Duodenal mucosa (tissue), 2 donors: ENCODE measurements around the gene AGMAT.

ENCODE experiments used
- H3K27ac ChIP-seq: one replicate; pipeline ENCODE4 v1.7.0; 2013; ENCODE audit warnings: low read depth, low read length
- H3K27me3 ChIP-seq, 2 donors: one replicate each; pipeline ENCODE4 v1.7.0; 2013; ENCODE audit warnings: low read length in 2 of 2, control low read depth in 1 of 2; ENCODE audit not compliant: insufficient read depth in 2 of 2, control insufficient read depth in 1 of 2
- H3K36me3 ChIP-seq, 2 donors: one replicate each; pipeline ENCODE4 v1.7.0; 2013; ENCODE audit warnings: low read length in 2 of 2, control low read depth in 1 of 2; ENCODE audit not compliant: insufficient read depth in 2 of 2, control insufficient read depth in 1 of 2
- H3K4me1 ChIP-seq, 2 donors: one replicate each; pipeline ENCODE4 v1.7.0; 2013; ENCODE audit warnings: low read length in 2 of 2, control low read depth in 1 of 2; ENCODE audit not compliant: insufficient read depth in 2 of 2, control insufficient read depth in 1 of 2
- H3K4me3 ChIP-seq, 2 donors: one replicate each; pipeline ENCODE4 v1.7.0; 2013; ENCODE audit warnings: low read length in 2 of 2, low read depth in 1 of 2
- H3K9ac ChIP-seq, 2 donors: one replicate each; pipeline ENCODE4 v1.7.0; 2013; ENCODE audit warnings: low read length in 2 of 2, low read depth in 1 of 2
- H3K9me3 ChIP-seq, 2 donors: one replicate each; pipeline ENCODE4 v1.7.0; 2013; ENCODE audit warnings: low read length in 2 of 2, control low read depth in 1 of 2; ENCODE audit not compliant: control insufficient read depth in 1 of 2

Gene AGMAT

DNA sequence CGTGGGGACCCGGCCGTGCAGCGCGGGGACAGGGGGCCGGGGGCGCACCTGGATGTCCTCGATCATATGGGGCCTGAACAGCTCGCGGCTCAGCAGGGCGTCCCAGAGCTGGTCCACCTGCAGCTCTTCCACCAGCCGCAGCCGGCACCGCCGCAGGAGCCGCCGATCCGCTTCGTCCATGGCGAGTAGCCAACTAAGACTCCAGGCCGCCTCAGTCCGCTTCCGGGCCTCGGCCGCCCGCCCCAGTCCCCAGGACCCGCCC, 60.9 kb downstream of the AGMAT start, which contains the start of gene CASP9:
CASP9 (minus strand) TSS at position 195 of the 262 bp plus-strand sequence; CDS start at position 180, 15 bp downstream.
- H3K9ac ChIP-seq: peak within 1 kb of the TSS; percentile 85 to 88
- H3K4me3 ChIP-seq: peak within 1 kb of the TSS; percentile 90 to 91
- H3K27me3 ChIP-seq: no peaks in the 10 kb centered on the region
- peak within 1 kb of the TSS; percentile 100 for H3K27ac ChIP-seq
- H3K4me1 ChIP-seq: peaks cover 17 to 27% of the 10 kb centered on the region in 2 donors
- H3K36me3 ChIP-seq: no peaks in the 10 kb centered on the region
- H3K9me3 ChIP-seq: no peaks in the 10 kb centered on the region

DNA sequence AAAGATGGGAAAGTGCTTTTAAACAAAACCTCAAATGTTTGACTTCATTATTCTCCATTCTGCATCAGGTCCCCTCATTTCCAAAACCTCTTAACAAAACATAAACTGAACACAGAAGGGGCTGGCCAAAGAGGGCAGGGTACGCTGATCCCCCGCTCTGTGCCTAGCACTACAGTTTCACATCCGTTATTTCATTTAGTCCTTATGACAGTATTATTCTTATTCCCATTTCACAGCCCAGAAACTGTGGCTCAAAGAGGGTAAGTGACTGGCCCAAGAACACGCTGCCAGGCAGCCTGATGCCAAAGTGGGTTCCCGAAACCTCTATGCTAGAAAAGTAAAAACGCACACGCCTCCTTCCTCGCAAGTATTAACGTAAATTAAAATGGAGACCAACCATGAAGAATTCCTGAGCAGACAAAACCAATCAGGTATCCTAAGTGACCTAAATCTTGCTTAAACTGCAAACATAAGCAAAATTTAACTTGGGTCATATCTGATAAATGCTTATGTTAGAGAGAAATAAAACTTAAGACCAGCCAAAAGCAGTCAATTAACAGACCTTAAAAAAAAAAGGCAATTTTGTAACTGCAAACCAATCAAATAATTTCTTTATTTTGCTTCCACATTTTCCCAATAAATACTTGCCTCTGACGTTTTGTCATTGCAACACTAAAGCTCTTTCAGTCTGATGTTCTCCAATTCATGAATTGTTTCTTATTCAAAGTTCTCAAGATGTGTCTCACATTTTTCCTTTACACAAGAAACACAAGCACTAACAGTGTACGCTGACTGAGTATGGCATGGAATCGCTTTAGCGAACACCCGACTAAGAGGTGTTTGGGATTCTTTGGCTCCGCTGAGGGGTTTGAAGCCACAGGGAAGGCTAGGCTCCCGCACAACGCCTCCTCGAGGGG, 61.5 kb downstream of the AGMAT start:
- Histone ChIP-seq H3K27ac (peak overlapping the region; percentile 100), H3K27me3 (no peaks in the 10 kb centered on the region), H3K9me3 (no peaks in the 10 kb centered on the region), H3K36me3 (peaks cover 0 to under 1% of the 10 kb centered on the region in 2 donors), H3K4me1 (peaks cover 17 to 27% of the 10 kb centered on the region in 2 donors), H3K9ac (peak overlapping the region; percentile 78 to 88), H3K4me3 (peak overlapping the region; percentile 73 to 90)

GRCh38 chr1:15522551-15522950, 62.3 kb downstream of the AGMAT start:
- H3K4me3 ChIP-seq: no peak overlapping the region
- H3K9me3 ChIP-seq: no peaks in the 10 kb centered on the region
- H3K4me1 ChIP-seq: peaks cover 13 to 23% of the 10 kb centered on the region in 2 donors
- H3K27me3 ChIP-seq: no peaks in the 10 kb centered on the region
- H3K27ac ChIP-seq: no peak overlapping the region
- no peak overlapping the region for H3K9ac ChIP-seq
- peaks cover 2 to 6% of the 10 kb centered on the region in 2 donors for H3K36me3 ChIP-seq
